GM10248 (cell line): Measurements from ENCODE around the gene TEPSIN.

Experiments used
- CTCF ChIA-PET: fragments of 300-600 bp; sonication (Branson Sonifier 250); formaldehyde crosslinking; extraction: SDS; loops from one replicate; lab custom pipeline; 2021; ENCODE audit warnings: antibody characterized with exemption; lab: Yijun Ruan, JAX
- POLR2A ChIA-PET: fragments of 350-650 bp; sonication (Branson Sonifier 250); formaldehyde crosslinking; extraction: SDS; loops from one replicate; lab custom pipeline; 2020; ENCODE audit warnings: antibody characterized with exemption; lab: Yijun Ruan, JAX
- DNase-seq: peaks from one replicate; pipeline ENCODE4 v3.0.0; 2012; ENCODE audit errors: extremely low spot score
- TF ChIP-seq, protein P1 (sequence below): IDR thresholded peaks from 2 replicates; pipeline ENCODE4 v1.5.1; 2012; ENCODE audit warnings: mild to moderate bottlenecking, low read depth; ENCODE audit errors: extremely low read depth, missing control alignments, control extremely low read depth

The TEPSIN gene

DNA sequence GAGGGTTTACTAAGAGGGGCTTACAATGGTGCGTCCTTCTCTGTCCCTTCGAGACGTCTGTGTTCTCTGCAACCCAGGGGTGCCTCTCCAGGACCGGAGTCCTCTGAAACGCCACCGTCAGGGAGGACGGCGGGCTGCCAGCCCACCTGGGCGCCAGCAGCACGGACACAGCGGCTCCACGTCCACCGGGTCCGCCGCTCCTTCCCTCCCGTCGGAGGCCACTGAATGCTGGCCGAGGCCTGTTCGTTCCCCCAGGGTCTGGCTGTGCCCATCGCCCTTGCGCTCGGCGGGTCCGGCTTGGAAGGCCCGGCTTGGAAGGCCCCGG, 403 bp downstream of the TEPSIN start:
- DNase-seq = no peak
- CTCF ChIA-PET = interaction anchor here (0.6 to 5.0 kb wide), 9 partner anchors 9 to 246 kb away, joined by 3 to 39 read pairs (median 4); partner anchors contain the start of gene CEP131
- TF ChIP-seq, protein P1, sequence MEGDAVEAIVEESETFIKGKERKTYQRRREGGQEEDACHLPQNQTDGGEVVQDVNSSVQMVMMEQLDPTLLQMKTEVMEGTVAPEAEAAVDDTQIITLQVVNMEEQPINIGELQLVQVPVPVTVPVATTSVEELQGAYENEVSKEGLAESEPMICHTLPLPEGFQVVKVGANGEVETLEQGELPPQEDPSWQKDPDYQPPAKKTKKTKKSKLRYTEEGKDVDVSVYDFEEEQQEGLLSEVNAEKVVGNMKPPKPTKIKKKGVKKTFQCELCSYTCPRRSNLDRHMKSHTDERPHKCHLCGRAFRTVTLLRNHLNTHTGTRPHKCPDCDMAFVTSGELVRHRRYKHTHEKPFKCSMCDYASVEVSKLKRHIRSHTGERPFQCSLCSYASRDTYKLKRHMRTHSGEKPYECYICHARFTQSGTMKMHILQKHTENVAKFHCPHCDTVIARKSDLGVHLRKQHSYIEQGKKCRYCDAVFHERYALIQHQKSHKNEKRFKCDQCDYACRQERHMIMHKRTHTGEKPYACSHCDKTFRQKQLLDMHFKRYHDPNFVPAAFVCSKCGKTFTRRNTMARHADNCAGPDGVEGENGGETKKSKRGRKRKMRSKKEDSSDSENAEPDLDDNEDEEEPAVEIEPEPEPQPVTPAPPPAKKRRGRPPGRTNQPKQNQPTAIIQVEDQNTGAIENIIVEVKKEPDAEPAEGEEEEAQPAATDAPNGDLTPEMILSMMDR = no peak
- POLR2A ChIA-PET = interaction anchor here (0.6 to 1.4 kb wide), 2 partner anchors 16 to 1419 kb away, joined by 6 read pairs; partner anchors contain the start of gene CEP131

DNA sequence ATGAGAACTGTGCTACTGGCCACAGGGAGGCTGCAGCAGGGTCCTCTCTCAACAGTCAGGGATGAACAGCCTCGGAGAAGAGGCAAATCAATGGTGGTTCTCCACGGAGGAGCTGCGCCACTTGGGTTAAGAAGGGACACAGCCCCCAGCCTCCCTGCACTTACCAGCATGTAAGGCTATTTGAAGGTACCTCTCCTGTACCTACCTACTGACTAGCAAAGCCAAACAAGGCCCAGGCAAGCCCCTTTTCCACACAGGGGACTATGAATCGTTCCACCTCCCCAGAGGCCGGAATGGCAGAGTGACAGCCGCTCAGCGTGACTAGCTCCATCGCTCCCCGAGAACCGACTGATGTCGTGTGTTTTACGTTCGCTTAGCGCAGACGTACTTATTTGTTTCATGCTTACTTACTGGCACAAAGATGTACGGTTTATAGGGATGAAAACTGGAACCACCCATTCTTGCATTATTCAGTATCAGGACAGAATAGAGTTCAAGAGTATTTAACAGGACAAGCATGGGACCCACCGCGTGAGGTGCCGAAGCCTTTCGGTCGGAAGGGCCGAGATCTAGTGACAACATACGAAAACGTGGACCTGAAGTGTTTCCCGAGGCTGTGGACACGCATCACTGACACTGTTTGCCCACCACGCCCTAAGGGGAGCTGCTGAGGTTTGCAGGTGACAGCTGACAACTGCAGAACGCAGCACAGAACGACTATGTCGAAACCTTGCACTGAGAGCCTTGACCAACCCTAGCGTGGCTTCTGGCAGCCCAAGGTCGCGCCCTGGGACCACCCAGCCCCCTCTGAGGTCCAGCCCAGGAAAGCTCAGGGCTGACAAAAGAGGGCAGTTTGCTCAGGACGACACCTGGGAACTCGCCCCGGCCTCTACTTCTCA, 1.0 kb downstream of the TEPSIN start:
- TF ChIP-seq, protein P1 = no peak
- no peak for DNase-seq
- POLR2A ChIA-PET = interaction anchor here (1.4 kb wide), 1 partner anchor 15 kb away, joined by 6 read pairs; the partner anchor contains the start of gene CEP131
- CTCF ChIA-PET = interaction anchor here (1.0 to 2.1 kb wide), 4 partner anchors 8 to 16 kb away, joined by 3 to 11 read pairs (median 4); partner anchors contain the start of gene CEP131

DNA sequence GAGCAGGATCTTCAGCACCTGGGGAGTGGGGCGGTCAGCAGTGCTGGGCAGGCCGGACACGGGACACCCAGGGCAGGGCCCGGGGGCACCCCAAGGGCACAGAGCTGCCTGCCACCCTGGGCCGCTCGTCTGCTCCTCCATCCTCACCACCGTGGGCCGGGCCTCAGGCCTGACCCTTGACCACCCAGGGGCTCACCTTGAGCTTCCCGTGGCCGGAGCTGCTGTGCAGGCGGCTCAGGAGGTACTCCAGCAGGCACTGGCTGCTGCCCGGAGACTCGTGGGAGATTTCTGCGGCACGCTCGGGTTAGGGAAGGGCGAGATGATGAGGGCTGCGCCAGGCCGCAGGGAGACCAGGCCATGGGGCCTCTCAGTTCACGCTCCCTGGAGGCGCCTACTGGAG, 2.1 kb downstream of the TEPSIN start:
- TF ChIP-seq, protein P1 = no peak
- CTCF ChIA-PET = interaction anchor here (1.1 kb wide), 1 partner anchor 15 kb away, joined by 3 read pairs; no protein-coding TSS in a partner anchor
- no peak for DNase-seq
- POLR2A ChIA-PET = no interaction called here

DNA sequence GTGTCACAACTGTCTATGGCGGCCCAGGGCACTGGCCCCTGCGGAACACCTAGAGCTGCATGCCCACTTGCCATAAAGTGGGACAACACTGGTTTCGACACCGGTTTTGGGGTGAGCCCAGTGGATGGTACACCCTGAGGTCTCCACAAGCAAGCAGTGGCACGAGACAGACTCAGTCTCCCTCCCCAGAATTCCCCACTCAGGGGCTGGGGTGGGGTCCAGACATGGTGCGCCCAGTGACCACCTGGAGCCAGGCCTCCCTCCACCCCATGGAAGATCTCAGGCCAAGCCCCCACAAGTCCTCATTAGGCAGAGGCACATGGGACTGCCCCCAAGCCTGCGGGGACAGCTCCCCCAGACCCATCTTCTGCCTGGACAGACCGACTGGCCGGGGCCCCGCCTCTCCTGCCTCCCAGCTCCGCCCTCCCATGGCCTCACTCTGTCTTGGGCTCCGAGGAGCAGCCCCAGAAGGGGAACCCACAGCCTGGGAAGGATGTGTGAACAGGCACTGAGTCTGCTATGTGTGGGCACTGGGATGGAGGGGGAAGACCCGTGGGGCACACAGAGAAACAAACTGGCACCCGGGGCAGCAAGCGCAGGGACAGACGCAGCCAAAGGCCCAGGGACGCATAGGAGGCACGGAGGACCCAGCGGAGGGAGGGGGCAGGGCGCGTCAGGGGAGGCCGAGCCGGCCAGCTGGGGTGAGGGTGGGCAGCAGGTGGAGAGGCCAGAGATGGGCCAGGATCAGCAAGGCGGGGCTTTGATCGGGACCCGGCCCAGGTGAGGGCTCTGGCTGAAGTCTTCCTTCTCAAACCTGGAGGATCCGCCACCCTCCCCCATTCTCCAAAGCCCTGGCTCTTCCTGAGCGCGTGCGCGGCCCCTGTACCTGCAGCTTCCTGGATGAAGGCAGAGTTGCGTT, 2.8 kb downstream of the TEPSIN start:
- no peak for DNase-seq
- ChIA-PET POLR2A (no interaction called here), CTCF (interaction anchor here (1.1 kb wide), 1 partner anchor 14 kb away, joined by 3 read pairs; no protein-coding TSS in a partner anchor)
- TF ChIP-seq, protein P1 = no peak

DNA sequence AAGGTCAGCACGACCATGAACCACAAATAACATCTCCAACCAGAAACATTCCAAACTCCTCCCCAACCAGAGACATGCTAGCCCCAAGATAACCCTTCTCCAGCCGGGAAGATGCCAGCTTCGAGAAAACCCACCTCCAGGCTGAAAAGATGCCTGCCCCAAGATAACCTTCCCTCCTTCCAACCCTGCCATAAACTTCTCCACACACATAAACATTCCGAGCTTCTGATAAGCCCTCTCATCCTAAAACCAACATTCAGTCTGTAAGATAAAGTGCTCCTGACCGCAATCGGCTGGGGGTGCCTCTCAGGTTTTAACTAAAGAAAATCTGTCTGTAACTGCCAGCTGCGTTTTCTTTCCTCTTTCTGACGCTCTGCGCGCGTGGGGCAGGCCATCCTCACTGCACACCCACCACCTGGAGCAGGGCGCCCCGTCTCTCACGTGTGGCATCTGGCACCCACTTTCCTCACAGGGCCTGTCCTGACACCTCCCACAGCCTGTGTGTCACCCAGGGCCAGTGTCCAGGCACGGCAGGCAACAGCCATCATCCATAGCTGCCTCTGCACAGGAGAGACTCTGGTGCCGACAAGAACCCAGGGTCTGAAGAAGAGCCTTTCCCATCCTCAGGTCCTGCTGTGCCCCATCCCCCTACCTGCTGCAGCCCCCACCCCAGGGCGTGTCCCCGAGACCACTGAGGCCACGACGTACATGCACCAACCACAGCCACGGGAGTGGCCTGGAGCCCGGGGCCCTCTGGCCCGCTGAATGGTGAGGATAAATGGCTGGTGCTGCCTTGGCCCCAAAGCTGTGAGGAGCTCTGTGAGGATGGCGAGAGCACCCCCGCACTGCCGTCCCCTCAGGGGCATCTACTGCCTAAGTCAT, 3.7 kb downstream of the TEPSIN start:
- DNase-seq = no peak
- CTCF ChIA-PET = interaction anchor here (1.9 kb wide), 1 partner anchor 10 kb away, joined by 5 read pairs; no protein-coding TSS in a partner anchor
- POLR2A ChIA-PET = interaction anchor here (0.6 kb wide), 1 partner anchor 132 kb away, joined by 3 read pairs; no protein-coding TSS in a partner anchor
- TF ChIP-seq, protein P1 = no peak
